GM19035 (cell line): ENCODE data around the gene AAK1.
"Not testable (repeated sequence)": the region's sequence is repeated elsewhere in the genome, so short reads cannot be mapped to it uniquely, and the experiment has no call there.

Experiments used
- ATAC-seq: cut with Tn5 transposase; IDR thresholded peaks from one replicate; pipeline ENCODE4 v1.9.1; 2021; ENCODE audit not compliant: unreplicated experiment

AAK1 gene

DNA sequence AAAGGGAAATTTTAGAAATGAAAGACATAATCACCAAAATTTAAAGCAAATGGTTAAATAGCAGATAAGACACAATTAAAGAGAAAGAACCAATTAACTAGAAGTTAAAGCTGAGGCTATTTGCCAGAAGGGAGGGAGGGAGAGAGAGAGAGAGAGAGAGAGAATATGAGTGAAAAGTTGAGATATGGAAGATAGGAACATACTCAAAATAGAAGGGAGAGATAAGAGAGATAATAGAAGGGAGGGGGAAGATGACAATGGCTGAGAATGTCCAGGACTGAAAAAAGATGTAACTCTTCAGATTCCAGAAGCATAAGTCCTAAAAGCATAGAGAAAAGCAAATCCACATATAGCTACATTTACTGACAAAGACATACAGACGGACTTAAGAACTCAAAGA is 17.1 kb upstream of the AAK1 start:
- ATAC-seq, result no peak

DNA sequence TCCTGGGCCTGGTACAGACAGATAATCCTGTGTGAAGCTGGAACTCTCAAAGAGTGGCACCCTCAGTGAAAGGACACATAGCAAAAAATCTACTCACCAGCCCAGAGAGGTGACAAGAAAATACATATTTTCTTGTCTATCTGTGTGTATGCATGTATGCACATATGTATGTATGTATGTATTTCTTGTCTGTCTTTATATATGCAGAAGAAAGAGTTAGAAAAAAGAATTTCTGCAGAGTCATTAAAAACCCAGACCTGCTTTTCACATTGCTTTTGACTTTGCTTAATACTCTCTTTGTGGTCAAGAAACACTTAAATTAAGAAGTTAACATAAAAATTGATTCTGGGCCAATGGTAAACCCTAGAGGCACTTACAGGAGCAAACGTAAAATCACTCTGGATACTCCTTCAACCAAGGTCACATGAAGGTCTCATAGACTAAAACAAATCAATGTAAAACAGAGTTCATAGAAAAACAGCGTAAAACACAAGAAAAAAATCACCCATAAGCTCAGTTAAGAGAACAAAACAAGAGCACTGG is 16.5 kb upstream of the AAK1 start:
- no peak for ATAC-seq

DNA sequence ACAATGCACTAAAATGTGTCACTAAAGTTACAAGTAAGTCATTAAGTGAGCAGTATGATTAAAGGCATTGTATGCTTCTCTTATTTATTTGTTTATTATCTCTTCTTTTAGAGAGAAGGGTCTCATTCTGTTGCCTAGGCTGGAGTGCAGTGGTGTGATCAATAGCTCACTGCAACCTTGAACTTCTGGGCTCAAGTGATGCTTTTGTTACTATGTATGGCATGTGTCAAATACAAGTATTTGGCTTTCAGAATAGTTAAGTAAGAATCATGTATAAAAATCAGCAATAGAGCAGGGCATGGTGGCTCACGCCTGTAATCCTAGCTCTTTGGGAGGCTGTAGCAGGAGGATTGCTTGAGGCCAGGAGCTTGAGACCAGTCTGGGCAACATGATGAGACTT is 15.8 kb upstream of the AAK1 start:
- ATAC-seq, result no peak

DNA sequence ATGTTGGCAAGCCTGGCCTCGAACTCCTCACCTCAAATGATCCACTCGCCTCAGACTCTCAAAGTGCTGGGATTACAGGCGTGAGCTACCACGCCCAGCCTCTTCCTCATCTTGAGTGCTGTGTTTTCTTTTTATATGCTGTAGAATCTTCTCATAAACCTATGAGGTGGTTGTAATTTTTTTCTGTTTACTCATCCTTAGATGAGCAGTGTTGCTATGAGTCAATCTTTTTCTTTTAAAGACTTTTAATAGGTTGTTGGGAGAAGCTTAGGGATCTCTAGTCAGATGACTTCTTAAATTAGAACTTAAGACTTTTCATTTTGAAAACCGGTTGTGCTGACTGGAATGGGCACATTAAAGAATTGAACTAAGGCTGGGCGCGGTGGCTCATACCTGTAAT is 8.7 kb upstream of the AAK1 start:
- no peak for ATAC-seq

DNA sequence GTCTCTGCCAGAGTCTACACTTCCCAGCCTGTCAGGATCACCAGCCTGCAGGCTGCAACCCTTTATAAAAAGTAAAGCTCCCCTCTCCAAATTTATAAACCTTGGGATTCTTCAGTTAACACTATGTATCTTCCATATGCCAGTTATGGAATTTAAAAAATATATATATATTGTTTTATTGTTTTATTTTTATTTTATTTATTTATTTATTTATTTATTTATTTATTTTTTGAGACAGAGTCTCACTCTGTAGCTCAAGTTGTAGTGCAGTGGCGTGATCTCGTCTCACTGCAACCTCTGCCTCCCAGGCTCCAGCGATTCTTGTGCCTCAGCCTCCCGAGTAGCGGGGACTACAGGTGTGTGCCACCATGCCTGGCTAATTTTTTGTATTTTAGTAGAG is 3.7 kb upstream of the AAK1 start:
- not testable (repeated sequence) for ATAC-seq

DNA sequence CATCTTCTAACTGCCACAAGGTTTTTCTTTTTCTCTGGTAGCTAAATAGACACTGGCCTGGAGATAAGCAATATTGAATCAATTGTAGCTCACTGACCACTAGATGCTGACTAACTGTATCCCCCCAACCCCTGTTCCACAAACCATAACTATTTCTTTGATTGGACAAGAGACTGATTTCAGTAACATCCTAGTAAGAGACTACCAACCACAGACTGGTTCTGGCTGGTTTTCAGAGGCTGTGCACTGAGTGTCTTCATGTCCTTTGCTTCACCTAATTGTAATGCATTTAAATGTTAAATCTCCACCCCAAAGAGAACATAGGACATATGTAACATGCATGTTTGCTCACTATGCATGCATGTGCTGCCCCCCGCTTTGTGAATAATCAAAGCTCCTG is 3.2 kb upstream of the AAK1 start:
- no peak for ATAC-seq

DNA sequence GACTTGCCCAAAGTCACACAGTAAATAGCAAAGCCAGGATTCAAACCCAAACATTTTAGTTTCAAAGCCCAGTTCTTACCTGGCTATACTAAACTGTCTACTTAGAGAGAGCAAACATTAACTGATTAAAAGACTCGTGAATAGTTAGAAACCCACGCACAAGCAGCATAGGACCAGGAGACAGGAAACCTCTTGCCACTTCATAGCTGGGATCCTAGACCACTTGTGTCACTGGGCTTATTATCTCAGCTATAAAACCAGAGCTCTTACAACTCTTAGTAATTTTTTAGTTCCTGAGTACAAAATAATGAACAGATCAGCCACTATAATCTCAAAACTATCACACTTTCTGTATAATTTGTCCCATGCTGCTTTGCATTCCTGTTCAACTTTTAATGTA is 2.4 kb upstream of the AAK1 start:
- no peak for ATAC-seq

DNA sequence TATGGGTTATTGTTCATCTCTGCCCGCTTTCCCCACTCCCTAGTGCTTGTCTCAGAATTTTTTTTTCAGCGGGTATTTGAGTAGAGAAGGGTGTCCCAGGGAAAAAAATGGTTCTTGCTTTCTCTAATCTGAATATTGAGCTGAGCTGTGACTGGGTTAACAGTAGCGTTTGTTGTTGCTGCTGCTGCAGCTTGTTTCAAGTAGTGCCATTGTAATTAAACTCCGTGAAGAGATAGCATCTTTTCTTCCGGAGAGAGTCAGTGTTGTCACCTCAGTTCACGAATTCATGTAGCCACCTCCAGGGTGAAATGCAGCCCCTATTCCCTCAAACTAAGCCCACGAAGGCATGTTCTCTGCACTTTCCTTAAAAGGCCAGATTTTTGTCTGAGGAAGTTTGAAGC is 1.5 kb upstream of the AAK1 start:
- ATAC-seq, result no peak

DNA sequence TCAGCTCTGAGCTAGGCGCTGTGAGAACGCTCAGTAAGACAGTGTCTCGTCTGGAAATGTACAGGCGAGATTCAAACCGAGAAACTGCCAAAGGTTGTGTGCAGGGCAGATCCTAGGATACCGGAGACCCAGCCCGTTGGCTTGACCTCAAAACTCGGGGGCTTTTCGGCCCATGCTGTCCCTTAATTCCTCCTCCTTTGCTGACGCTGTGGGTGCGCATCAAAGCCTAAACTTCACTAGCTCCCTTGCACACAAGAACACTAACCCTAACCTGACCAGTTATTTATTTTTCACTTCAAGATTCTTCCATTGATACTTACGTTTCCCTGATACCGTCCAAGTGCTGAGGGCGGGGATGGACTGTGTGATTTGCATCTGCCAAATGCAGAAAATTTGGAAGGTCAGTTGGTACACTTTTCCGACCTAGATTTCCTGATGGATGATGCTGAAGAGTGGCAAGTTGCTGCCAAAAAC is 1.0 kb upstream of the AAK1 start:
- no peak for ATAC-seq

DNA sequence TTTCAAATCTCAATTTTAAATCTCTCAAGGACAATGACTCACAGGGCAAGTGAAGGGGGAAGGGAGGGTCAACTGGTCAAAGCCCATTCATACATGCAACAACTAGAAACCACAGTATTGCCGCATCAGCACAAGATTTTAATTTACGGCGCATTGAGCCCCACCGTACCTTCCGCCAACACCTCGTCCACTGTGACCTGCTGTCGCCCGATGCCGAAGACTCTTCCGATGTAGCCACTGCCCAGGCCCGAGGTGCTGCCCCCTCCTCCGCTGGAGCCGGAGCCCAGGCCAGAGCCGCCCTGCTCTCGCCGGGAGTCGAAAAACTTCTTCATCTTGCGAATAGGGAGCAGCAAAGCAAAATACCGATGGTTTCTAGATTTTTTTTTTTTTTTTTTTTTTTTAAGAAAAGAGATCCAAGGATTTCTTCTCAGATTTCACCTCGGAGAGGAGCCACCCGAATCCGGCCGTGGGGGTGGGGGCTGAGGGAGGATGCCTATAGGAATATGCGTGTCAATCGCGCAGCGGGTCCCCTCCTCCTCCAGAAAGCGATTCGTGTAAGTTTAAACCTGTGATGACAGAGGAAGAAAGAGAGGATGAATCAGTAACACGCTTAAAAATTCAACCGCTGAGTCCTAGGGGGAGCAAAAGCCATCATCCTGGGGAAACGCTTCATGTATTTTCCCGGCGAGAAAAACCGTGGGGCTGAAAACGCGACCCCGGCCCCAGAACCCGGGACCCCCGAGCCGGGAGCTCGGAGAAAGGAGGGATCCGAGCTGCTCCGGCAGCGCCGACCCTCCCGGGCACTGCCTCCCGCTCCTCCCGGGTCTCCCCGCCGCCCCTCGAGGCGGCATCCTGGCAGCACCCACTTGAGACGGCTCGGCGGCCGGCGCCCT is 584 bp downstream of the AAK1 start:
- ATAC-seq, result no peak

DNA sequence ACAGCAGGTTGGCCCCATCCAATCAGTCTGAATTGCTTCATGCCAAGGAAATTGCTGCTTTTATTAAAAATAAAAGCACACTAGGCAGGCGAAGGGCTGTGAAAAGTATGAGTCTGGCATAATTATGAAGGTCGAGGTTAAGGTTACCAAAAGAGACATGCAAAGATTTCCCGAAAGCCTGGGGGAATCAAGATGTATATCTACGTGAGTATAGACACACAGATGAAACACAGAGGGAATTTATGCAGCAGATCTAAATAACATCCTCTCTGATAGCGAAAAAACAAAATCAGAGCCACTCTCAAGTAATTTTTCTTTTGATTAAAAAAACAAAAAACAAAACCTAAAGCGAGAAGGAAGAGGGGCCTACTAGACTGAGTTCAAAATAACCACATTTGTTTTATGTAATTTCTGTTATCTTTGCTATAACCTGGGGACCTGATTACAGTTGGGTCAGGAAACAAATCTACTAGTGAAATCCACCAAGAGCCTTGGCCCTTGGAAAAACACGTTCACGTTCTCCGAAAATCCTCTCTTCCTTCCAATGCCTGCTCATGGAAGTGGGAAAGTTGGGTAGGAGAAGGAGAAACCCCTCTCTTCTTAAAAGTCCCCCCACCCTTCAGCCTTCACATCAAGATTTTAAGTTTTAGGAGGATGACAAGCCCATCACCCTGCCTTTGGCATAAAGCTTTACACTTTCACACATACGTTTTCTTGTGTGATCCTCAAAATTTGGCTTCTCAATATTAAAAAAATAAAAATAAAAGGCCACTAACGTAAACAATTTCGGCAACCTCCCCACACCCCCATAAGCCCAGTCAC is 1.4 kb downstream of the AAK1 start:
- ATAC-seq, result no peak

DNA sequence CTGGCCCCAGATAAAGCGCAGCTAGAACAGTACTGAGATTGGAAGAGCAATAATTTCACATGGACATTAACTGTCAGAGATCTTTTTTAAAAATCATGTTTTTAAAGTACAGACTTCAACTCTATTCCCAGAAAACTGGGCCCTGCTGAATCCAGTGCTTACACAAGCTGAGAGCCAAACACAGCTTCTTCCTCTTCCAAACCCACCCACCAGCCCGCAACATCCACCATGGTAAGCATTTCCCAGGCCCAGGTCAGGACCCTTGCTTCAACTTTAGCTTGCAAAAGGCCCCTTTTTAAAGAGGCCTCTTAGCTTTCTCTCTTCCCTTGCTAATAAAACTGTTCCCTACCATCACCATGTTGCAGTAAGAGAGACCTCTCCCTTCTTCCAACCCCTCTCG is 2.1 kb downstream of the AAK1 start:
- ATAC-seq, result no peak

DNA sequence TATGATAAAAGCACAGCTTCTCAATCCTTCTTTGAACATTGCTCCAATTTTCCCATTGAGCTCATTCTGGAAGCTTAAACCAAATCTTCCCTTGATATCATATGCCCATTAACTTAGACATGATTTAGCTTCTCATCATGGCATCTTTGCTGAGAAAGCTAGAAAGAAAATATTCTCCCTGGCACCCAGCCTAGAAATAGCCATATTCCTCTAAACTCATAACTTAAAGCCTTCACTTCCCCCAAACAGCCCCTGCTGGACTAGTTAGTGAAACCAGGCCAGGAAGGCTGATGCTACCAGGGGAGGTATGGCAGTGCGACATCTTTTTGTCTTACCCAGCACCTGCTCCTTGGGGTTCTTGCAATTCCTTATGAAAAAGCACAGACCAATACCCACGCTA is 4.3 kb downstream of the AAK1 start:
- ATAC-seq, result no peak

DNA sequence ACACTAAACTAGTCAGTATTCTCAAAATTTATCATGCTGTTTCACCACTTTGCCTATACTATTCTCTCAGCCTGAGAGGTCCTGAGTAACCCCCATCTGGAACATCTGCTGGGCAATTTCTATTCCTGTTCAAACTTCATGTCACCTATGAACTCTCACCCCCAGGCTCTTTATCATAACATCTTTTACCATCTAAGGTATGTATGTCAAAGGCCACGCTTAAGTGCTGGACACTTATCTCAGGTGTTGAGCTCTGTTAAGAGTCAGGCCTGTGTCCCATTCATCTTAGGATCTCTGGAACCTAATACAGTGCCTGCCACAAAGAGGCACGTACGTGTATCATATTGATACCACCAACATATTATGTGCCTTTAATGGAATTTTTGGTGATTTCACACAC is 4.9 kb downstream of the AAK1 start:
- ATAC-seq, result no peak

DNA sequence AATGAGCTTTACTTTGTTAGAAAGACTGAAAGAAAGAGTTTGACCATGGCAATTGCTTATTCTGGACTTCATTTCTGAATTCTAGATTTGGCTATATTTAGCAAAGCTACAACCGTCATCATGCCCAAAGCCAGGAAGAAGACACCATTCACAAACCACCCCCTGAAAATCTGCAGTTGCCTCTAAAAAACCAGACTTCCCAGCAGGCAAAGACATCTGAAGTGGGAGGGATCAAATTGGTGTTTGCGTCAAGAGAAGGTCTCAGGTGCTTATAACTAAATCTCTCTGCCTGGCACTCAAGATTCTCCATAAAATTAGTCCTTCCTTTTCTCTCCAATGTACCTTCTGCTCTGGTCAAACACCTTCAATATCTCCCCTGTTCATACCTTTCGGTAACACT is 5.6 kb downstream of the AAK1 start:
- no peak for ATAC-seq

DNA sequence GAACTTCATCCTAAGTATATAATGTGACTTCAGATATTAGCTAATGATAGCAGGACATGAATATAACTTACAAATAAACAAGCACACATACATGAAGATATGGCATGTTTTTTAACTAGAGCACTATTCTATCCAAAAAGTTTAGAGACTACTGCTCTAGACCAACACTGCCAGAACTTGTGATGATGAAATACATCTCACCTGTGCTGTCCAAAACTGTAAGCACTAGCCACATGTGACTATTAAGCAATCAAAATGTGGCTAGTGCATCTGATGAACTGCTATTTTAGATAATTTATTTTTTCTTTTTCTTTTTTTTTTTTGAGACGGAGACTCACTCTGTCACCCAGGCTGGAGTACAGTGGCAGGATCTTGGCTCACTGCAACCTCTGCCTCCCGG is 7.1 kb downstream of the AAK1 start:
- ATAC-seq, result no peak

DNA sequence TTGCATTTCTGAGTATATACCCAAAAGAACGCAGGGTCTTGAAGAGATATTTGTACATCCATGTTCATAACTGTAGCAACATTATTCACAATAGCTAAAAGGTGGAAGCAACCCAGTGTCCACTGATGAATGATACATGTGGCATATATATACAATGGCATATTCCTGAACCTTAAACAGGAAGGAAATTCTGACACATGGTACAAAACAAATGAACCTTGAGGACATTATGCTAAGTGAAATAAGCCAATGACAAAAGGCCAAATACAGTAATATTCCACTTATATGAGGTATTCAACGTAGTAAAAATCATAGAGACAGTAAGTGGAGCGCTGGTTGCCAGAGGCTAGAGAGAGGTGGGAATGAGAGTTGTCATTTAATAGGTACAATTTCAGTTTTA is 8.1 kb downstream of the AAK1 start:
- no peak for ATAC-seq

DNA sequence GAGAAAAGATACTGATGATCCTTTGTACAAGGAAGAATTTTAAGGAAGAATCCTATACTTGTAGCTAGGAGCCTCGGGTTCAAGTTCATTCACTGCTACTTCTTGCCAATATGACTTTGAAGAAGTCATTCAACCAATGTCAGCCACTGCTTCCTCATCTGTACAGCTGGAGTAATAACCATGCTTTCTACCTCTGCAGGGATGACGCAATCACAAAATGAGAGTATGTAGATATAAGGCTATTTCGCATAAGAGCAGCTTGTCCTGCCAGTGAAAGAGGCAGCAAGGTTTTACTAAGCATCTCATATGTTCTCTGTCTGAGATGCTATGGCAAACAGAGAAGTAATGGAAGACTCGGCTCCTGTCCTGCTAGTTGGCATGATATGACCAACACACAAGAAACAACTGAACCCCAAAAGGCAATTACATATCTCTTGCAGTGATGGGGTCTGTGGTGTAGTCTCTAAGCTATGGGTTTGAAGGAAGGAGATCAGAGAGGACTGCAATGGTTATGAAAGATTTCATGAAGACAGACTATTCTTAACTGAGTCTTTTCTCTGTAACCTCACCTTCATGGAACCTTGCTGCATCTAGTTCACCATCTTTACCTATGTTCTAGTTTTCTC is 9.2 kb downstream of the AAK1 start:
- no peak for ATAC-seq

DNA sequence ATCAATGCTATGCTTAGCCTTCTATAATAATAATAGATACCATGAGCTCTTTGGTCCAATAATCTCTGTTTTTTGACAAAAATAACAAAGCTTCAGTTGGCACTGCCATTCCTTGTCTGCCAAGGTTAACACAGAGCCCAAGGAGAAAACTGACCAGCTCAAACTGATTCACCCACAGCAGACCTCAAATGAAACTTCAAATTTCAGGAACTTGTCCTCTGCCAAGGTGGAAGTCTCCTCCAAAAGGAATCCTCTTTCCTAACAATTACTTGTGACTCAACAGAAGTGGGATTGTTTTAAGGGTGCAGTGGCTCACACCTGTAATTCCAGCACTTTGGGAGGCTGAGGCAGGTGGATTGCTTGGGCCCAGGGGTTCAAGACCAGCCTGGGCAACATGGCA is 12.1 kb downstream of the AAK1 start:
- no peak for ATAC-seq

DNA sequence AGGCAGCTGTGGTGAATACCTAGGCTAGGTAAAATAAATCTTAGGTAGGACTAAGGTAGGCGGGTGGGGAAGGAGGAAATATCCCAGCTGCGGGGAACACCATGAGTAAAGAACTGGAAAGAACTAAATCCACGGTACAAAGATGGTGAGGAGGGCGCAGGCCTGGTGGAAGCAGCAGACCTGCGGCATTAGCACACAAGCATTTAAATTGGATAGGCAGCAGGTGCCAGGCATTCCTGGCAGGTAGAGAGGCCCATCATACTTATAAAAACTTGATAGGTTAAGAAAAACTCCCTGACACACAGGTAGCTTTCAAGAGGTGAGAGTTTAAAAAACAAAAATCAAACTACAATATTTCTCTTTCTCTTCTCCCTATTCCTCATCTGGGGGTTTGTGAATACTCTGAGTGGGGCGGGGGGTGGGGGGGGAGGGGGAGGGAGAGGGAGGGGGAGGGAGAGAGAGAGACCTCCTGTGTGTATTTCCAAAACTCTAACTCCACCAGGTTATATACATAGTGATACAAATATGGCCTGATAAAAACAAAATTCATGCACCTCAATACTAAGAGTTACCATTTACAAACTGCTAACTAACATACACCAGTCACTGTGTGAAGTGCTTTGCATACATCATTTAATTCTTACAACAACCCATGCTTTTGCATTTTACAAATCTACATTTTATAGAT is 13.5 kb downstream of the AAK1 start:
- no peak for ATAC-seq
